DMS114 treated with DMSO at 0.1 percent for 48 hours (cell line): ENCODE measurements around the gene CACNA2D1.
"Not testable (repeated sequence)": the region's sequence is repeated elsewhere in the genome, so short reads cannot be mapped to it uniquely, and the experiment has no call there.

ENCODE experiments used
- DNase-seq: peaks from one replicate; lab custom pipeline; 2025; ENCODE audit not compliant: unreplicated experiment; lab: John Stamatoyannopoulos, UW

CACNA2D1 gene

DNA sequence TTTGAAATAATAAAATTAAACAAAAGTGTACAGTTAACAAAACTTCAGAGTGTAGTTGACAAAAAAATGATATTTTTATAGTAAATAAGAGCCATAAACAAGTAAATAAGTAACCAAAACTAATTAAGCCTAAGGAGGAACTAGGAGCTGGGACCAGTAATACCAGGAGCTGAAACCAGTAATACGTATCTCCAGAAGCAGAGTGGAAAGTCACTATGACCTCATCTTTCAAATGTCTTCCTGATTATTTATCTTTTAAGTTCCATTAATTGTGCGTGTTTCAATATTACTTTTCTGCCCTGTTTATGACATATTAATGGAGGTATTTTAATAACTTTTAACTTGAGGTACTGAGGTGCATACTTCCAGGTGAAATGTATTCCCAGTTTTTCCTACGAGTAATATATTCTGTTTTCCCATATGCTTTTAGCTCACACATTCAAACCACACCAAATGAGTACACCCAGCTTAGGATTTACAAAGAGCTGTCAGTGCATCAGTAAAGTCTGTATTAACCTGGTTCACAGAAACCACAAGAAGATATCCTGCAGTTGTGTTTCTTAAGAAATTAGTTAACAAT lies 390.0 kb downstream of the CACNA2D1 start:
- no peak for DNase-seq

DNA sequence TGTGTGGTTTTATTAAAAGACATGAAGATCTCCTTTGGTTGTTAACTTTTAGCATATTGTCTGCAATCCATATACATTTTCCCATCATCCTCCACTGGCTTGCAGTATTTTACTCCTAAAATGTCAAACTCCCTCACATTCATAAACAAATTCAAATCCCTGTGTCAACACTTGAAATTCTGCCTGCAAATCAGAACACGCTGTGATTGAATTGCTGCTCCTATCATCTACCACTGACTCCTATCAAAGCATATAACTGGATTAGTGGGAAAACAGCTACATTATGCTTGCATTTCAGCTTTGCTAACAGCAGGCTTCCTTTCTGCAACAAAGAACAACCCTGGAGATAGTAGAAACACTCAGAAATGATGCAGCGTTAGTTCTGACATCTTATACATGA lies 392.0 kb downstream of the CACNA2D1 start:
- no peak for DNase-seq

DNA sequence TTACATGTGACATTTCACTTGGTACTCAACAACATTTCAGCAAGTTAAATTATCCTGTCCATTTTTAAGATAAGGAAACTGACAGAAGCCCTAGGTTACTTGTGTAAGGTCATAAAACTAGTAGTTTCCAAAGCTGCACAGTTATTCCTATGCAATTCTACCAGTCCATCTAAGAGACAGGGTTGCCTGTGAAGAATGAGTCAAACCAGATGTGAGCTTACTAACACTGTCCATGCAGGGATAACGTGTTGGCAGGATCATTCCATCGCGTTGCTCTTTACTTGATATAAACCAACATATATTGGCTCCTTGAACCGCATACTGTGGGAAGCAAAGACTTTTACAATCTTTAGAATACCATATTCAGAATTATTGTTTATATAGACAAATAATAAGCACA lies 392.8 kb downstream of the CACNA2D1 start:
- no peak for DNase-seq

DNA sequence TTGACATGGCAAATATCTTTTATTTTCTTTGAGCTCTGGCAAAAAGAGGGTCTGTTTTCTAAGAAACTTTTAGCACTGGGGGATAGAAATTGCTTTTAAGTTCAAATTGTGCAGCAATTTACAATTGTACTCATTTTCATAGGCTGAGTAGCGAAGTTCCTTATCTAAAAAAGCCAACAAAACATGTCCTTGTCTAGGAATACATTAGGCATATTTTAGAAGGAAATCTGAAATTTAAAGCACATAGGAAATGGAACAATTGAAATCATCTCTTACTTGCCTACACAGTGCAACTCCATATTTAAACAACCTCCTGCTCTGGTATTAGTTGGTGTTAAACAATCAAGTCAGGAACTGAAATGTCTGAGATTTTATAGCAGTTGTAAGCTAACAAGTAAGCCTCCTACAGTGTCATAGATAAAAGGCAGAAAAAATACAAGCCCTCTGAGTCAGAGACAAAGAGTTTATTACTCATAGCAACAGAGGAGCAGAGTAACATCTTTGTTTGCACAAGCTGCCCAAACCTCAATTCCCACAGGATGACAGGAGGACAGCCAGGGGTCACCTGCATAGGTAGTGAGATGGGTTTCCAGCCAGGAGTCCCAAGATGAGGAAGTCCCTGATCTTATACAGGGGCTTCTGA lies 393.6 kb downstream of the CACNA2D1 start:
- no peak for DNase-seq

DNA sequence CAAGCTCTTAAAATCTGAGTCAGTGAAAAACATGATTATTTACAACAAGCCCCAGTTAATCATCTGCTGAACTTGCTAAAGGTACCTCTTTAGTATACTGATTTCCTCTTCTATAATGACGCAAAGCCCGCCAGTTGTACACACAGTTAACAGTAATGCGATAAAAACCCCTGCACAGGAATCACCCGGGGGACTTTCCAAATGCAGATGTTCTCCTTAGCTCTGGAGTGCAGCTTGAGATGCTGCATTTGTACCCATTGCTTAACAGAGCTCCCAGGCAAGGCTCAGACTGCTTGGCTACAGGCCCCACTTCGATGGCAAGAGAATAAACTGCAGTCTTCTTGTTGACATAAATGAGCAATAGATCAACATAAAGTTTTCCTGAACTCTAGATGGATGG lies 394.1 kb downstream of the CACNA2D1 start:
- DNase-seq, result no peak

DNA sequence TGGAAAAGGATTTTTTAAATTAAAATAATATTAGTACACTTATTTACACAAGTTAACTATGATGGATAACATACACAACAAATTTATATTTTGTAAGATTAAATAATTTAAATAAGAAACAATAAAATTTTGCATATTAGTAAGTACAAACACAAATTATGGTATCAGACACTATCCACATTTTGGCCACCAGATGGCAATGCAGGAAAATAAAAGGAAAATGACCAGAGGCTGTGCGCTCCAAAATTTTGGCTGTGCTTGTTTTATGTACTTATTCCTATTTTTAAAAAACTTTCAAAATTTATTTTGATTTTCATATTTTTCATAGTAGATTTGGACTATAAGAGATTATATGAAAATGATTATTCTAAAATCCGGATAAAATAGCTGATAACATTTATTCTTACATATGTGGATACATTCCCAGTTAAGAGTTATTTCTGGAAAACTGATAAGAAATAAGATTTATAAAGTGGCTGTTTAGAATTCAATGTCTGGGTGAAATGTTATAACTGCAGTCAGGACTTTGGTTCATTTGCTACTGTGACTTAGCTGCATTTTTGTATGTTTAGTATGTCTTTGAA lies 399.0 kb downstream of the CACNA2D1 start:
- peak; percentile 51 for DNase-seq

DNA sequence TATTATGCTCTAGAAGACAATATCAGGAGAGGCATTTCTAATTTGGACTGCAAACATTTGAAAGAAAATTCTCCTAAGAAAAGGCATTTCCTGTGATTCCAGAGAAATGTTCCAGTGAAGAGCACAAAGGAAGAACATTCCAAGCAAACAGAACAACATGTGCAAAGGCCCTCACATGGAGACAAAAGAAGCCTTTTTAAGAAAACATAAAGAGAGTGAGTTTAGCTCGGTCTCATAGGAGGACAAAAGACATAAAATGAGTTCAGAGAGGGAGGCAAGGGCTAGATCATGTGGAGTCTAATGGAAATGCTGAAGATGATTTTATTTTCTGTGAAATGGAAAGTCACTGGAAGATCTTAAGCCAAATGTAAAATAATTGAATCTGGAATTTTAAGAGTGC lies 404.0 kb downstream of the CACNA2D1 start:
- no peak for DNase-seq

DNA sequence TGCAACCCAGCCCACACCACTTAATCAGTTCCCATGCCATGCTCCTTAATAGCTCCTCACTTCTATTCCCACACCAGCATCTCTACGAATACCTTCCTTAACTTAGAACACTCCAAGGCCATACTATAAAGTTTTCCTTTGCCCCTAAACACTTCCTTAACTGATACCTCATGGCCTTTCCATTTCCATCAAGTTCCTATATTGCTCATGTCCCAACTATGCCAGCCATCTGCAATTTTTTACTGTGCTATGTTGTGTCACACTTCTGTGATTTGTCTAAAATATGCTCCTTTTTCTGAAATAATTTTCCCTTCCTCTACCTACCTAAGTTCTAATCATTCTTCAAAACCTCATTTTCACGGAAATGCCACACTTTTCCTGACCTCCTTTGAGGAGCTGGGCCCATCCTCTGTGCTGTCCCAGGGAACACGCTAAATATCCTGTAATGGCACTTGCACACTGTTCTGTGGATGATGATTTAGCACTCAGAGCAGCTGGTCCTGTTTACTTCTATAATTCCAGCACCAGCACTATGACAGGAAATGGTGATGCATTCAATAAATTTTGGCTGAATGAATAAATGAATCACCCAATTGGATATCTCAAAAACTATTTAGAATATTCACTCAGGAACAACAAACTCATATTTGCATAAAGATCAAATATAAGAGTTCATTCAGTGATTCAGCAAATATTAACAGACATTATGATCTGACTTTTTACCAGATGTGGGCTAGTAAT lies 407.3 kb downstream of the CACNA2D1 start:
- no peak for DNase-seq

DNA sequence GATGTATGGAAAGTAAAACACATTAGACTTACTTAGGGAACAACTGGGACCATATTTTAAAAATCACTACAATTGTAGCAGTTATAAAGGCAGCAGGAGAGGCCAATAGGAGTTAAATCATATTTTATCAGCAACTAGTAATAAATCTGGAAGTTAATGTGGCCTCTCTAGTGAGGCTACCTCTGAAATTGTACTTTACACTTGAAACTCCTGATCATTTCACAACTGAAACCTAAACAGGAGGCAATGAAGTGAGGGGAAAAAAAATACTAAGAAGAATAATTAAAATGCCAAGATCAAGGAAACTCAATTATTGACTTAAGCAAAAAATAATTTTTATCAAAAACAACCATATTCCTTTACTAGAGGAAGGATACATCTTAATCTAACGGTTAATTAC lies 408.1 kb downstream of the CACNA2D1 start:
- no peak for DNase-seq

DNA sequence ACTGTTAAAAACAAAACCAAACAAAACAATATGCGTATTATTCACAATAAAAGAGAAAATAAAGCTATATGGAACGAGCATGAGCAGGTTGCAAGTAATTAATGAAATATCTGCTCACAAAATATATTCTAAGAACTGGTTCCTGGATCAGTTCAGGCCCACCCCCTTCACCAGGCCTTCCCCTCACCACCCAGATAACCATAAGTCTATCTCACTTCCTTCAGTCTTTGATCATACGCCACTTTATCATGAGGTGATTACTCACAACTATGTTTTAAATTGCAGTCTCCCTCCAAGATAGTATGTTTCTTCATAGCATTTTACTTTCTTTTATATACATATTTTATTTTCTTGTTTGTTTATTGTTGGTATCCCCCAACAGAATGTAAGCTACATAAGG lies 410.7 kb downstream of the CACNA2D1 start:
- no peak for DNase-seq

DNA sequence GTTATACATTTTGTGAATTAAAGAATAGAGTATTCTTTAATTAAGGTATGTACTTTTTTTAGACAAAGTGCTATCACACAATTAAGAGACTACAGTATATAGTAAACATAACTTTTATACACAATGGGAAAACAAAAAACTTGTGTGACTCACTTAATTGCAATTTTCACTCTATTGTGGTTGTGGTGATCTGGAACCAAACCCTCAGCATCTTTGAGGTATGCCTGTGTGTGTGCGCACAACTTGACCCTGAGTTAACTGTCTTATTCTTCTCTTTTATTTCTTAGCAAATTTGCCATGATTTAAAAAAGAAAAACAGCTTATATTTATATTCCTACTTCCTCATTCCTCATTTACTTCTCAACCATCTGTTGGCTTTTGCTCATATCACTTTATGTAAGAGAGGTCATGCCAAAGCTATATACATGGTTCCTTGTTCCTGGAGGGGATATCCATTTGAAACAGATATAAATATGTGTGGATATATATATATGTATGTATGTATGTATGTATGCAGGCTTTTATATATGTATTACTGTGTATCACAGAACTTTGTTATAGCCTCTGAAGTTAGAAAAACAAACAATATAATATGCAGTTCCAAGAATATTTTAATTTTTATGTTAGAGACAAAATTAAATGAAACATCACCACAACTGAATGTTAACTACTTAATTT lies 414.2 kb downstream of the CACNA2D1 start:
- no peak for DNase-seq

DNA sequence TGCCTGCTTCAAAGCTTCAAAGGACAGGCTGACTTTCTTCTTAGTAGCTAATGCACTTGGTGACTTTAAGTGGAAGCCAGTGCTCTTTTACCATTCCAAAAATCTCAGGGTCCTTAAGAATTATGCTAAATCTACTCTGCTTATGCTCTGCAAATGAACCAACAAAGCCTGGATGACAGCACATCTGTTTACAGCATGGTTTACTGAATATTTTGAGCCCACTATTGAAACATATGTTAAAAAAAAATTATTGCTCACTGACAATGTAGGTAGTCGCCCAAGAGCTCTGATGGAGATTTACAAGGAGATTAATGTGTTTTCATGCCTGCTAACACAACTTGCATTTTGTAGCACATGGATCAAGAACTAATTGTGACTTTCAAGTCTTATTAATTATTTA lies 415.5 kb downstream of the CACNA2D1 start:
- DNase-seq, result no peak

DNA sequence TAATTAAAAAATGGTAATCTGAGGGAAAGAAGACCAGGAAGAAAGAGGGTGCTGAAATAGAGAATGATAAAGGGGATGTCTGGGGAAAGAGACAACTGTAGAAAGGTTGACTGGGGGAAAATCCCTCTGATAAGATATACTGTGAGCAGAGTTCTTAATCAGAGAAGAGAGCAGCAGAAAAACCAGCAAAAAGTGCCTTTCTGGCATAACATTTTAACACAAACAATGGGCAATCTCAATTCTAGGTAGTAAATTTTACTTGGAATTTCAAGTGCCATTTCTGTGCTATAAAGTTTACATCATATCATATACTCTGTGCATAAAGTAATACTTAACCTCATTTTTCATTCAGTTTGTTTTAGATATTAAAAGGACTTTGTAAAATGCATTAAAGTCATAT lies 421.9 kb downstream of the CACNA2D1 start:
- DNase-seq, result no peak

DNA sequence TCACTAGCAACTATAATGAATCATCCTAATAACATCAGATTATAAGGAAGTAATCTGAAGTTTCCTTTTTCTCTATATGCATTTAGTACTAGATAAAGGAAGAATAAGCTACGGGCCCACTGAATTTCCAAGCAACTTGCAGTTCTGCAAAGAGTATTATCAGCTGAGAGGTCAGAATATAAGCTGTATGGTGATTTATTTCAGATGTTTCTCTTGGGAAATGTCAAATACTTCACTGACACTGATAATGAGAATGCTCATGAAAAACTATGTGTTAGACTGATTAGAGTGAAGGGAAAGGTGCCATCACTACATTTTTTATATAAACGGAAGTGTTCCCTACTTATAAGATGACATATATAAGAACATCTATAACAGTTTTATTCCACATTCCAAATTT lies 422.5 kb downstream of the CACNA2D1 start:
- DNase-seq, result no peak

DNA sequence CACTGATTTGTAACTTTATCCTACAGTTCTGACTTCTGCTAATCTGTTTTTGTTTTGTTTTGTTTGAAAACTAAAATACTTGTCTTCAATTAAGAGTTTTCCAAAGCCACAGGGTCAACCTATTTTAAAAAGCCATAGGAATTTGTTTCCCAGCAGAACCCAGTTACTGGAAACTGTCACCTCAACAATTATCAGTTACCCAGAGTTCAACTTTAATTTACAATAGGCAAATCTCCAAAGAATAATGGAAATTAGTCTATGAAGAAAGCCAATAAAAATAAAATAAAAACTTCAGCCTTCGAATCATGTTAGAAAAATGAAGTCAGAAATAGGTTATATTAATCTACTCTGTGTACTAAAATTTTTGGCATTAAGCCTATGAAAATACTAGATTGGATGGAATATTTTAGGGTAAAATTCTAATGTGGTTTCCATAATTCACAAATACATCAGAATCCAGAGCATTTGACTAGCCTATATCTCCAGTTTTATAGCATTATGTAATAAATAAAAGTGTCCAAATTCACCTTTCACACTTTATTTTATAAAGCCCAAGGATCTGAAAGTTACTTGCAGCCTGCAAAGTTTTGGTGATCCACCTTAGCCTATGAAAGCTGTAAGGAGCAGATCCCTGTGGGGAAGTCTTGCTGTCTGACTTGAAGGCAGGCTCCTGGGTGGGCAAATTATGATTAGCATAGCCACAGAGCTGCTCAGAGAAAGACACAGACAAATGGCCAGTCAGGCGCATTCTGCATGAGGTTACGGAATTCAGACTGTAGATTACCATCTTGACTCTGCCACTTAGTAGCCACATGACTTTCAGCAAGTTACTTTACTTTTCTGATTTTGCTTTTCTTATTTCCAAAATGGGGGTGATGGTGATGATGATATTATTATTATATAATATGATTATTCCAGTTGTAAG lies 423.8 kb downstream of the CACNA2D1 start:
- DNase-seq, result peak; percentile 9

DNA sequence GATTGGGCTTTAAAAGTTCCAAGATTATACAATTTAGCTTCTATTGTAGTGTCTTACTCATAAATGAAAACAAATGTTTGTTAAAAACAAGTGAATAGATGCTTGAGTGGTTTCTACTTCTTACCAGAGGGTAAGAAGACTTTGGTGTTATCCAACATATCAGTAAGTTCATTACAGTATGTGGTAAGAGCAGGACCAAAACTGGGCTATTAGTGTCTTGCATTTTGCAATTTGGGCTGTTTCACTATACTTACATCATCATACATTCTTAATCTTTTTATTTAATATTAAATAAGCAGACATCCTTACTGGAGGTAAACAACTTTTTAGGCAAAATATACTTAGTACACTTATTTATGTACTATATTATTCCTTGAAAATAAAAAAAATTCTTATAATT lies 425.4 kb downstream of the CACNA2D1 start:
- DNase-seq, result no peak

DNA sequence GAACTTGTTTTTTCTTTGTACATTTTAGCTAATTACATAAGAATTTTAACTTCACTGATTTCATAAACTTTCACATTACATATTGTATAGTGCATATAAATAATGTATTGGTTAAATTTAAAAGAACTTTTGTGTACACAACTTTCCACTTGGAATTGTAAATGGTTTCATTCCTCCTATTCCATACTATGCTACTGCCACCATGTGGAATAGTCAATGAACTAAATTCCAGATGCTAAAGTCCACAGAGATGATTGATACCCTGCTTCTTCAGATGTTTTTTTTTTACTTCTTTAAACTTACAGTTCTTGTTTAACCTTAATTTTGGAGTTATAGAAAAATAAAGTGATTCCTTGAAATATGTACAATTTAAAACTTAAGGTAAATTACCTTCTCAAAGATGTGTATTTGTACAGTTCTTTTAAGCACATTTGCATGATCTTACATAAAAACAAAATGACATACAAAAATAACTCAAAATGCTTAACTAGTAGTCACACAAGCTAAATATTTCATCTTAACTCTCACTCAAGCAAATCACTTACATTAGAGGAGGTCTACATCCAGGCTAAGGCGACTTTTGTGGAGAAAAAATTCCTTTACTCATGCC lies 426.1 kb downstream of the CACNA2D1 start:
- peak; percentile 63 for DNase-seq

DNA sequence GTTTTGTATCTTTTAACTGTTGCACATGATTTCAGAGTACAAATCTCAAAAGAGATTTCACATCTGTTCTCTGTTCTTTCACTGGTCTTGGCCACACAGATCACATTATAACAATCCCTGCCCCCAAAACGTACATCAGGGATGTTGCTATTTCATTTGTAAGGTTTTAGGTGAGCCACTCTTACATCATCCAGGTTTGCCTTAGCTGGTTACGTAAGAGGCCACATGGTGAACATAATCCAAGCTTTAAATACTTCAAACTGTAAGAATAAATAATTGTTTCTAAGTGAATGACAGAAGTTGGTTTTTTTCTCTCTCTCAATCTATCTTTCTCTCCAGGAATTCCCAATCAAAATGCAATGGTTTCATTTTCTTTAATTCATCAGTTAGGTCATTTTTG lies 427.8 kb downstream of the CACNA2D1 start:
- DNase-seq, result peak; percentile 84

DNA sequence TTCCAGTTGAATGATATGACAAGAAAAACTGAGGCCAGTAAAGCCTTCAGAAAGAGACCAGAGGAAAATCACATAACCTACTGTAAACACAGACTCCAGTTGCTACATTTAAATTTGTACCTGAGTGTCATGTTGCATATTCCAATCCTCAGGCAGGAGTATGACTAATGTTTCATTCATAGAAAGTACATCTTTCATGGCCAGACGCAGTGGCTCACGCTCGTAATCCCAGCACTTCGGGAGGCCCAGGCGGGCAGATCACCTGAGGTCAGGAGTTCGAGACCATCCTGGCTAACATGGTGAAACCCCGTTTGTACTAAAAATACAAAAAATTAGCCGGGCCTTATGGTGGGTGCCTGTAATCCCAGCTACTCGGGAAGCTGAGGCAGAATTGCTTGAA lies 429.0 kb downstream of the CACNA2D1 start:
- DNase-seq, result not testable (repeated sequence)

DNA sequence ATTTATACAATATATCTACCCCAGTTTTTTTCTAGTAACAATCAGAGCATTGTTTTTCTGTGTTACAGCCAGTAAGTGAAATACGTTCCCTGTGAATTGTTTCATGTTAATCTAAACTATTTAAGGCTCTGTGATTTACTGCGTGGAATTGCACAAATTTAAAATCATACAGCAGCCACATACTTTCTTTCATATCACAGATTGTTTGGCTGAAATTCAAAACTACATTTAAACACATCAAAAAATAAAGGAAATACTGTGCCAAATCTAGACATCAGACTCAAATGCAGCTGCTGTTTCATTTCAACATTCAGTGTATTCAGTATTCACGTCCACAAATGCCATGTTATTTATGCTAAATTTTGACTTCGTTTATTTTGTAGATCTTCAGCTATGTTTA lies 431.1 kb downstream of the CACNA2D1 start:
- DNase-seq, result peak; percentile 25
